ENCODE results near the gene TNFRSF8.
A peak's percentile ranks its signal among the peaks of the same experiment; 100 is the strongest.
"Not testable (repeated sequence)": the region's sequence is repeated elsewhere in the genome, so short reads cannot be mapped to it uniquely, and the experiment has no call there.

TNFRSF8 gene

GRCh38 chr1:12087797-12088314 is 24.8 kb downstream of the TNFRSF8 start:
- peak; percentile 48 for DNase-seq (ENCODE audit: low spot score)

GRCh38 chr1:12088607-12089006 is 25.5 kb downstream of the TNFRSF8 start:
- peak; percentile 54 for DNase-seq (ENCODE audit: low spot score)

GRCh38 chr1:12090326-12090725 is 27.2 kb downstream of the TNFRSF8 start:
- no peak for DNase-seq (ENCODE audit: low spot score)

- DNase-seq (ENCODE audit: low spot score) = no peak
These were observed 28.1 kb downstream of the TNFRSF8 start for GRCh38 chr1:12091191-12091590.

- no peak for DNase-seq (ENCODE audit: low spot score)
These were observed 31.1 kb downstream of the TNFRSF8 start for GRCh38 chr1:12094180-12094579.

GRCh38 chr1:12095452-12096263 is 32.6 kb downstream of the TNFRSF8 start:
- DNase-seq (ENCODE audit: low spot score) = no peak

- no peak for DNase-seq (ENCODE audit: low spot score)
These were observed 33.5 kb downstream of the TNFRSF8 start for GRCh38 chr1:12096615-12097014.

GRCh38 chr1:12097321-12097720 is 34.2 kb downstream of the TNFRSF8 start:
- no peak for DNase-seq (ENCODE audit: low spot score)

GRCh38 chr1:12098786-12099185 is 35.7 kb downstream of the TNFRSF8 start:
- DNase-seq (ENCODE audit: low spot score) = no peak

- no peak for DNase-seq (ENCODE audit: low spot score)
These were observed 36.5 kb downstream of the TNFRSF8 start for GRCh38 chr1:12099610-12100009.

GRCh38 chr1:12100071-12100470 is 37.0 kb downstream of the TNFRSF8 start:
- DNase-seq (ENCODE audit: low spot score) = no peak

GRCh38 chr1:12101120-12101519 is 38.0 kb downstream of the TNFRSF8 start:
- DNase-seq (ENCODE audit: low spot score) = not testable (repeated sequence)

- no peak for DNase-seq (ENCODE audit: low spot score)
These were observed 39.0 kb downstream of the TNFRSF8 start for GRCh38 chr1:12102066-12102465.

- DNase-seq (ENCODE audit: low spot score) = no peak
These were observed 41.3 kb downstream of the TNFRSF8 start for GRCh38 chr1:12104417-12104816.

- DNase-seq (ENCODE audit: low spot score) = no peak
These were observed 43.0 kb downstream of the TNFRSF8 start for GRCh38 chr1:12106153-12106552.

- not testable (repeated sequence) for DNase-seq (ENCODE audit: low spot score)
These were observed 43.8 kb downstream of the TNFRSF8 start for GRCh38 chr1:12106861-12107260.

GRCh38 chr1:12107718-12108117 is 44.6 kb downstream of the TNFRSF8 start:
- no peak for DNase-seq (ENCODE audit: low spot score)

GRCh38 chr1:12109901-12110300 is 46.8 kb downstream of the TNFRSF8 start:
- no peak for DNase-seq (ENCODE audit: low spot score)

- DNase-seq (ENCODE audit: low spot score) = no peak
These were observed 48.6 kb downstream of the TNFRSF8 start for GRCh38 chr1:12111741-12112140.

- no peak for DNase-seq (ENCODE audit: low spot score)
These were observed 49.6 kb downstream of the TNFRSF8 start for GRCh38 chr1:12112711-12113161.

GRCh38 chr1:12113433-12114339 is 50.6 kb downstream of the TNFRSF8 start:
- no peak for DNase-seq (ENCODE audit: low spot score)

GRCh38 chr1:12114340-12114683 is 51.2 kb downstream of the TNFRSF8 start:
- DNase-seq (ENCODE audit: low spot score) = no peak

- no peak for DNase-seq (ENCODE audit: low spot score)
These were observed 51.8 kb downstream of the TNFRSF8 start for GRCh38 chr1:12114916-12115315.
